Brain microvascular endothelial cell (primary cell): ENCODE results near the gene EPN2.

Experiments
- DNase-seq: peaks from one replicate; pipeline ENCODE4 v3.0.0-alpha.2; 2020
- H3K27ac ChIP-seq: fragments of 250-450 bp; sonication (Bioruptor Pico); 2 replicates; pipeline ENCODE4 v1.5.1; 2020; ENCODE audit warnings: mild to moderate bottlenecking, moderate library complexity
- H3K27me3 ChIP-seq: fragments of 250-450 bp; sonication (Bioruptor Pico); replicated peaks from 2 replicates; pipeline ENCODE4 v1.5.1; 2020; ENCODE audit warnings: mild to moderate bottlenecking
- H3K36me3 ChIP-seq: fragments of 250-450 bp; sonication (Bioruptor Pico); replicated peaks from 2 replicates; pipeline ENCODE4 v1.5.1; 2020; ENCODE audit warnings: mild to moderate bottlenecking
- H3K4me3 ChIP-seq: 2 replicates; pipeline ENCODE4 v1.5.1; 2011; ENCODE audit warnings: low read depth, mild to moderate bottlenecking, control low read depth, low read length, moderate library complexity
- in situ Hi-C: cut with HindIII; loops from 2 replicates; pipeline ENCODE4 v1.10.0; 2017; ENCODE audit warnings: low sequenced_read_pairs, low pct_ligation_motif_present
- TF ChIP-seq, protein P1 (sequence below): IDR thresholded peaks from 2 replicates; pipeline ENCODE4 v1.5.1; 2011; ENCODE audit warnings: low read depth, mild to moderate bottlenecking, moderate library complexity, low read length, control low read depth, inconsistent platforms; ENCODE audit errors: missing control alignments

EPN2 gene

DNA sequence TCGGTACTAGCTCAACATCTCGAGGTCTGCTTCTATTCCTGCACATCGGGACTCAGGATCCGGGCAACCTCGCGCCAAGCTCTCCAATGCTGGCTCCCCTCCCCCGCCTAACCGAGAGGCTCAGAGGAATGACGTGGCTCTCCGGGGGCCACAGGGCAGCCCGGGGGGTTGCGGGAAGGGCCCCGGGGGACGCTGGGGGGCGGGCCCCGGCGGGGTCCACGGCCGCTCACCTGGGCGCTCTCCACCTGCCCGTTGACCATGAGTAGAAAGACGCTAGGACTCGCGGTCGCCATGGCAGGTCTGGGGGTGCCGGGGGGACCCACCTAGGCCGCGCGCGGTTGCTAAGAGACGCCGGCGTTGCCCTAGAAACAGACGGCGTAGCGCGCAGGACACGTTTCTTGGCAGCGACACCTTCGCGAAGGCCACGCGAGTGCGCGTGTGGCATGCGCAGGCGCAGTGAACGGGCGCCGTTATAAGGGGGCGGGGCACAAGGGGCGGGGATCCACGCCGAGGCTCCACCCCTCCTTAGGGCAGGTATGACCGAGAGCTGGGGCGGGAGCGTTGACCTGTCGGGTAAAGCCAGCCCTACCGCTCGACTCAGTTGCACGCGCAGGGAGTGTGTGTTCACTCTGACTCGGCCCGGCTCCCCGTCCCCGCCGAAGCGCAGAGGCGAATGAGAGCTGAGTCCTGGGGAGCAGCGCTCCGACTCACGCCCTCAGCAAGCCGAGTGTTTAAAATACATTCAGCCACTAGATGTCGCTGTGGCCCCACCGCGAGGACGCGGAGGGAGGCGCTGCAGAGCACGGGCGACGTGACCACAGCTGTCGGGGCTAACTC, 125.3 kb downstream of the EPN2 start, which contains the start of gene B9D1:
Gene B9D1 (minus strand): TSS at position 447 of the 837 bp plus-strand sequence. CDS start 154 bp downstream, at position 293.
- TF ChIP-seq, protein P1, sequence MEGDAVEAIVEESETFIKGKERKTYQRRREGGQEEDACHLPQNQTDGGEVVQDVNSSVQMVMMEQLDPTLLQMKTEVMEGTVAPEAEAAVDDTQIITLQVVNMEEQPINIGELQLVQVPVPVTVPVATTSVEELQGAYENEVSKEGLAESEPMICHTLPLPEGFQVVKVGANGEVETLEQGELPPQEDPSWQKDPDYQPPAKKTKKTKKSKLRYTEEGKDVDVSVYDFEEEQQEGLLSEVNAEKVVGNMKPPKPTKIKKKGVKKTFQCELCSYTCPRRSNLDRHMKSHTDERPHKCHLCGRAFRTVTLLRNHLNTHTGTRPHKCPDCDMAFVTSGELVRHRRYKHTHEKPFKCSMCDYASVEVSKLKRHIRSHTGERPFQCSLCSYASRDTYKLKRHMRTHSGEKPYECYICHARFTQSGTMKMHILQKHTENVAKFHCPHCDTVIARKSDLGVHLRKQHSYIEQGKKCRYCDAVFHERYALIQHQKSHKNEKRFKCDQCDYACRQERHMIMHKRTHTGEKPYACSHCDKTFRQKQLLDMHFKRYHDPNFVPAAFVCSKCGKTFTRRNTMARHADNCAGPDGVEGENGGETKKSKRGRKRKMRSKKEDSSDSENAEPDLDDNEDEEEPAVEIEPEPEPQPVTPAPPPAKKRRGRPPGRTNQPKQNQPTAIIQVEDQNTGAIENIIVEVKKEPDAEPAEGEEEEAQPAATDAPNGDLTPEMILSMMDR: peak; percentile 89
- H3K27ac ChIP-seq: peak within 1 kb of the TSS; percentile 85
- peak within 1 kb of the TSS; percentile 73 for H3K4me3 ChIP-seq
- in situ Hi-C loops: loop anchor here (10.0 kb wide), 1 partner anchor 402 kb away; no protein-coding TSS in a partner anchor
- peak; percentile 81 for DNase-seq
- peaks cover 2% of the 10 kb centered on the region for H3K36me3 ChIP-seq
- H3K27me3 ChIP-seq: no peaks in the 10 kb centered on the region

DNA sequence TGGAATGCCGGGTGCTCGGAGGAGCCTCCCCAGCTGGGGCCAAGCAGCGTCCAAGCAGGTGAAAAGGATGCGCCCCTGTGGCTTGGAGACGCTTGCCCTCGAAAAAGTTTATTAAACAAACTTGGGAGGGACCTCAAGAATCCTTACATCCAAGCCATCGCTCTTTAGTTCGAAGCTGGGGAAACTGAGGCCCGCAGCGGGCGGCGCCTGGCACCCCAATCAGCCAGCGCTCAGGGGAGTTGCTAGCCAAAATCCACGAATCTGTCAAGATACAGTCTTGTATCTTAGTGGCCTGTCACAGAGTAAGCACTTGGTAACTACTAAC, 125.9 kb downstream of the EPN2 start:
- peak overlapping the region; percentile 73 for H3K4me3 ChIP-seq
- no peaks in the 10 kb centered on the region for H3K27me3 ChIP-seq
- TF ChIP-seq, protein P1: no peak
- no peaks in the 10 kb centered on the region for H3K36me3 ChIP-seq
- no peak for DNase-seq
- H3K27ac ChIP-seq: no peak overlapping the region
- in situ Hi-C loops: loop anchor here (10.0 kb wide), 1 partner anchor 402 kb away; no protein-coding TSS in a partner anchor

DNA sequence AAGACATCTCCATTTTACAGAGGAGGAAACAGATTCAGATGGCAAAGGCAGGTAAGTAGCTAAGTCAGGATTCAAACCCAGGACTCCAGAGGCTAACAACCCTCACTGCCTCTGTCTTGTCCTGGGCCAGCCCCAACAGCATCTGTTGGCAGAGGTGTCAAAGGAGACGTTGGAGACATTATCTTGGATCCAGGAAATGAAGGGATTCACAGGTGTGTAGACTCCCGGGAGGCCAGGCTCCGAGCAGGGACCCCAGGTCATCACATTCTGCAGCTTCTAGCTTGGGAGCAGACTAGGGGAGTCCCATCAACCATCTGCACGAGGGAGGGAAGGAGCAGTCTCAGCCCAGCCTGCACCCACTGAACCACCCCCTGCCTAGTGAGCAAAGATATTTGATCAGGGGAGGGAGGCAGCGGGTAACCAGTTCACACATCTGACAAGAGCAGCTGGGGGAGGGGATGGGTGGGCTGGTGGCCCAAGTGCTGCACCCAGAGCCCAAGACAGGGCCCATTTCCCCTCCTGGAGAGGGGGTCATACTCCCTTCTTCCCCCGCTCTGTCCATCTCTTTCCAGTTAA, 126.4 kb downstream of the EPN2 start:
- Histone ChIP-seq H3K4me3 (no peak overlapping the region), H3K36me3 (no peaks in the 10 kb centered on the region), H3K27ac (no peak overlapping the region), H3K27me3 (no peaks in the 10 kb centered on the region)
- no peak for DNase-seq
- in situ Hi-C loops: loop anchor here (10.0 kb wide), 1 partner anchor 401 kb away; no protein-coding TSS in a partner anchor
- TF ChIP-seq, protein P1: no peak

DNA sequence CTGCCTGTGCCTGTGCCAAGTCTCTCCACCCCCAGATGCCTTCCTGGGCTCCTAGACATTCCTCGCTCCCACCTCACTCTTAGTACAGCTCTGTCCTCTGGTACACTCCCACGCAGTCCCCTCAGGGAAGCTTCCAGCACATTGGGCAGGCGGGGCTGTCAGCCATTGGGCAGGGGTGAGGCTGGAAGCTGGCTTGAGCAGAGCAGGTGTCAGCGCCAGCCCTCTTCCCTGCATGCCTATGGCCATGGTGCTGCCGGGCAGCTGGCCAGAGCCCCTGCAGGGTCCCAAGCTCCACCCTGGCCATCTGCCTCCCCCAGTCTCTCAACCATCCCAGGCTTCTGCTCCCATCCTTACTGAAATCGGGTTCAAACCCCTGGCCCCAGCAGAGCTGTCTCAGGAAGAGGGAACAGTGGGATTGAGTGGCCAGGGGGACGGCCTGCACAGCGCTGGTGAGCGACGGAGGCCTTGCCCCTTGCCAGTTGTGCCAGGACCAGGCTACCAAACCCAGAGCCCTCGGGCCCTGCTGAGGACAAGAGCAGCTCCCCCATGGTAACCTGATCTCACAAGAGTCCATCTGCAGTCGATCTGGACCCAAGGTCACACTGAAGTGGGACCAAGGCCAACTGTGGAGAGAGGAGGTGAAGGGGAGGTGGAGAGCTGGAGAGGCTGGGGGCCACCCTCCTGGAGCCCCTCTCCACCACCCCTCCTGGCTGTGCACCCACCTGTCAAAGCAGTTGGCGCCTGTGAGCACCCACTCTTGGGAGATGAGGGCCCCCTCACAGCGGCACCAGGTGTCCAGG, 127.7 kb downstream of the EPN2 start:
- TF ChIP-seq, protein P1: no peak
- no peaks in the 10 kb centered on the region for H3K36me3 ChIP-seq
- no peak overlapping the region for H3K27ac ChIP-seq
- in situ Hi-C loops: loop anchor here (10.0 kb wide), 1 partner anchor 400 kb away; no protein-coding TSS in a partner anchor
- H3K27me3 ChIP-seq: no peaks in the 10 kb centered on the region
- no peak for DNase-seq
- no peak overlapping the region for H3K4me3 ChIP-seq

DNA sequence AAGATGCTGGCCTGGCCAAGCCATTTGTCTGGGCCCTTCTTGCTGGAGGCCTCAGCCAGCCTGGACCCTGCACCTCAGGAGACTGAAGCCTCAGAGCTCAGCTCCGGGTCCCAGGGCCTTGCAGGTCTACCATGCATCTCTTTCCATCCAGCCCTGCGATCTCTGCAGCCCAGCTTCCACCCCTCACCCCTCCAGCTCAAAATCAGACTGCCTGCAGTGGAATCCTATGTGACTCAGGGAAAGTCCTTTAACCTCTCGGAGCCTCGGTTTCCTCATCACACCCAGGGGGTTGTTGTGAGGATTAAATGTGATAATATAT, 128.3 kb downstream of the EPN2 start:
- no peak for DNase-seq
- in situ Hi-C loops: loop anchor here (10.0 kb wide), 1 partner anchor 399 kb away; no protein-coding TSS in a partner anchor
- H3K27ac ChIP-seq: no peak overlapping the region
- H3K4me3 ChIP-seq: no peak overlapping the region
- TF ChIP-seq, protein P1: no peak
- H3K27me3 ChIP-seq: no peaks in the 10 kb centered on the region
- H3K36me3 ChIP-seq: no peaks in the 10 kb centered on the region
